Islet of Langerhans (tissue), 1 donor: ENCODE data around the gene SLC5A3.

Experiments
- FAIRE-seq: peaks from one replicate; lab custom pipeline; 2011; peaks lifted over from hg19 to GRCh38; lab: Jason Lieb, UNC

SLC5A3 gene

DNA sequence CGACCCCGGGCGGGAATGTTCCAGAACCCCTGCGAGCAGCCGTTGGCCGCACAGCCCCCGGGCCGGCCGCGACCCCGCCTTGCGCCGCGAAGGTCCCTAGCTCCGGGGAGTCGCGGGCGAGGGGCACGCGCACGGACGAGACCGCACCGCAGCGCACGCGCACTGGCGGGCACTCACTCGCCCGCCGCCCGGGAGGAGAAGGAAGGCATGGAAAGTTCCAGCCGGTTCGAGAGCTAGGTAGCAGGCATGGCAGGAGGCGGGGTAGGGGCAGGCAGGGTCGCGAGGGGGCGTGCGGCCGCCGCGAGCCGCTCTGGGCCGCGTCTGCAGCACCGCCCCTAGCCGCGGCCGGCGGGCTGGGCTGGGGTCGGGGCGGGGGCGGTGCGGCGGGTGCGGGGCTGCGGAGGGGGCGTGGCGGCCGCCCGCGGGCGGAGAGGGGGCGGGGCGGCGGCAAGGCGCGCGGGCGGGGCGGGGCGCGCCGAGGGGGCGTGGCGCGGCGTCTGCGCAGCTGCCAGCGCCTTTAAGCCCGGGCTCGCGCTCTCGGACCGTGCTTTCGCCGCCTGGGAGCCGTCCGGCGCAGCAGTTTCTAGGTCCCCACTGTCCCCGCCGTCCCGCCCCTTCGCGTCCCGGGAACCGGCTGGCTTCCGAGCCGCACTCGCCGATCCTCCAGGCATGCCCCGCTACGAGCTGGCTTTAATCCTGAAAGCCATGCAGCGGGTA is at the start of gene SLC5A3, which contains the start of gene MRPS6:
TSS of gene SLC5A3 (plus strand) at position 547 of the 717 bp plus-strand sequence. CDS start 21,621 bp downstream, outside the sequence.
TSS of gene MRPS6 (plus strand) at position 547 of the 717 bp plus-strand sequence. CDS start at position 670, 123 bp downstream.
- FAIRE-seq = no peak

GRCh38 chr21:34023691-34024373 is 49.5 kb upstream of the SLC5A3 start:
- no peak for FAIRE-seq

DNA sequence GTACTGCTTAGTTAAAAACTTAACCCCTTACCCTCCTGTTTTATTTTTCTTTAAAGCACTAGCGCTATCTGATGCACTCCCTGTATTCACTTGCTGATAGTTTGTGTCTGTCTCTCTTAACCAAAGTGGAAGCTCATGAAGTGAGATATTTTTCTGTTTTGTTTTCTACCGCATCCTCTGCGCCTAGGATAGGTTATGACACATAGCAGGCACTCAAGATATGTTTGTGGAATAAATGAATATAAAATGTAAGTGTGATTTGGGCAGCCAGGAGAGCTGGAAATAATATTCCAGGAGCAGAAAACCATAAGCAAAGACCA is 49.0 kb upstream of the SLC5A3 start:
- no peak for FAIRE-seq

- no peak for FAIRE-seq
Measured at GRCh38 chr21:34027721-34028461, 45.5 kb upstream of the SLC5A3 start.

DNA sequence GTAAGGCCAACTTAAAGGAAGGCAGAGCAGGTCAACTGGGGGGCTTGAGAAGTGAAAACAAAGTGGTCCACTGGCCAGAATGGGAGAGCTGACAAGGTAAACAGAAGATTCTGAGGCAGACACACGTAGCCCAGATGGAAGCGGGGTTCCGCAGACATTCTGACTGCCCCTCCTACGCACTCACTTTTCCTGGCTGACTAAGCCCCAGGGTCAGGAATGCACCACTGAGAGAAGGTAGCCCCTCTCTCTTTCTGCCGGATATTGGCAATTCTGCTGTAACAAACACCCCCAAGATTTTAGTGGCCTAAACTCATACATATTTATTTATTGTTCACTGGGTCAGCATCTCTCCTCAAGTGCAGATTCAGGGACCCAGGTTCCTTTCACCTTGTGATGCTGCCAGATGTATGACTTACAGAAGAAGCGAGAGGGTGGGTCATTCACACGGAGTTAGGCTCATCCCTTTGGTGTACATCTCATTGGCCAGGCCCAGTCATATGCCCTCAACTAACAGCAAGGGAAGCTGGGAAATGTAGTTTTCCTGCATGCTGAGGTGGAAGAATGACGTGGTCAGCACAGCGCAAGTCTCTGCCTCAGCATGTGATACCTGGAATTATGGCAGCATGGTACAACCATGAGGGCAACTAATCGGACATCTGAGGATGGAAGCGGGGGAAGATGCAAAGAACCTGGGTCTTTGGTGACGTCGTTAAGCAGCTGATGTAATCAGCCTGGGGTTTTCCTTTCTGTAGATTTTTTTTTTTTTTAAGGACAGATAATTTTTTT is 43.4 kb upstream of the SLC5A3 start:
- FAIRE-seq = peak; percentile 5

GRCh38 chr21:34031835-34032370 is 41.5 kb upstream of the SLC5A3 start:
- no peak for FAIRE-seq

- FAIRE-seq = no peak
Measured at GRCh38 chr21:34034369-34035014, 38.9 kb upstream of the SLC5A3 start.

DNA sequence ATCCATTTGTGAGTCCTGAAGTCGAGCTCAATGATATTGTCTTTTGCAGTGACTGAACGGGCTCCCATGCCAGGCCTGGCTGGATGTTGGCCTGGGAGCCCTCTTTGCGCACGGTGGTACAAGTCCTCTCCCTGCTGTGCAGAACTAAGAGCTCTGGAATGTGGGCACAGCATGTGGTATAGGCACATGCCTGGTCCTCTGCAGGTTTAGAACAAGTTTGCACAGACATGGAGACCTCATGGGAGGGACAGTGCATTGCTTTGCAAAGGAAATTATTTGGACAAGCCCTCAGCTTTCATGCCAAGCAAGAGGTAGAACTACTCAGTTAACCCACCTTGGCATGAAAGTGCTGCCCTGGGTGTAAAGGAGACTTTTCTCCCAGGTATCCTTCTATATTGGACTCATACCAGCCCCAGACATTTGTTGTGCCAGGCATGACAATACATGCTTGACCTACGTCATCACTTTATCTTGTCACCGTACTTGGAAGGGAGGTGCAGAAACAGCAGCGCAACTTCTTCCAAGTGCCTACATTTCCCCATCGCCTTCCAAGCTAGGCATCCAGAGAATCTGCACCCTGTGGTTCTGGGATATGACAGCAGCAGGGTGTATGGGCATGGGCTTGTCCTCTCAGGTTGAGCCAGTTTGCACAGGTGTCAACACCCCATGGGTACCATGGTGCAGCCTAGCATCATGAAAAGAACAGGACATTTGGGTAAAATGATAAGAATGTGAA is 37.6 kb upstream of the SLC5A3 start:
- FAIRE-seq = no peak

- FAIRE-seq = no peak
Measured at GRCh38 chr21:34037009-34037795, 36.2 kb upstream of the SLC5A3 start.

GRCh38 chr21:34039678-34040382 is 33.5 kb upstream of the SLC5A3 start:
- FAIRE-seq = no peak

DNA sequence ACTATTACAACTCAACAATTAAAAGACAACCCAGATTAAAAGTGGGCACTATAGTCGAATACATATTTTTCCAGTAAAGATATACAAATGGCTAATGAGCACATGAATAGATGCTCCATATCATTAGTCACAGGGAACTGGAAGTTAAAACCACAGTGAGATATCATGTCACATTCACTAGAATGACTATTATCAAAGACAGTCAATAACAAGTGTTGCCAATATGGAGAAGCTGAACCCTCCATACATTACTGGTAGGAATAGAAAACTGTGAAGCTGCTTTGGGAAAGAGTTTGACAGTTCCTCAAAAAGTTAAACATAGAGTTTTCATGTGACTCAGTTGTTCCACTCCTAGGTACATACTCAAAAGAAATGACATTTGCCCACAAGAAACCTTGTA is 30.6 kb upstream of the SLC5A3 start:
- no peak for FAIRE-seq

DNA sequence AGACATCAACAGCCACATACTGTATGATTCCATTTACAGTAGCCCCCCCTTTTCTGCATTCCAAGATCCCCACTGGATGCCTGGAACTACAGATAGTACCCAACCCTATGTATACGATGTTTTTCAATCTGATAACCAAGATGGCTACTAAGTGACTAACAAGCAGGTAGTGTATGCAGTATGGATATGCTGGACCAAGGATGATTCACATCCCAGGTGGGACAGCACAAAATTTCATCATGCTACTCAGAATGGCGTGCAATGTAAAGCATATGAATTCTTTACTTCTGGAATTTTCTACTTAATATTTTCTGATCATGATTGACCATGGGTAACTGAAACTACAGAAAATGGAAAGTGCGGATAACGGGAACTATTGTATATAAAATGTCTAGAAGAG is 30.0 kb upstream of the SLC5A3 start:
- FAIRE-seq = no peak

- no peak for FAIRE-seq
Measured at GRCh38 chr21:34046917-34047316, 26.5 kb upstream of the SLC5A3 start.

- FAIRE-seq = no peak
Measured at GRCh38 chr21:34047835-34048234, 25.5 kb upstream of the SLC5A3 start.

DNA sequence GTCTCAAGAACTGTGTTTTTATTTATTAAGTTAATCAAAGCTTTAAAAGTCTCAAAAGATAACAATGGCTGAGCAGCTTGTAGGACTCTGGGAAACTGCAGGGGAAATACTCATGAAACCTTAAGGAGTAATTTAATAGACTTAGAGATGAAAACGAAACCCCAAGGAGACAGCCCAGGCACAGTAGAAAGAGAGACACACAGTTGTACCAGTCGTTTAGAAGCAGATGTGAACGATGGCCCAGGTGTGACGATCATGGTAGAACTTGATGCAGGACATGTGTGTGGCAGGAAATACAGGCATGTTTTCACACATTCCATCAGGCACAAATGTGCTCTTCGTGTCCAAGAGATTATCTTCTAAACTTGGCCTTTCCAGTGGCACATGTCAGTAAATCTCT is 21.2 kb upstream of the SLC5A3 start:
- FAIRE-seq = no peak

GRCh38 chr21:34054259-34054658 is 19.1 kb upstream of the SLC5A3 start:
- FAIRE-seq = no peak

- no peak for FAIRE-seq
Measured at GRCh38 chr21:34055615-34056014, 17.8 kb upstream of the SLC5A3 start.

DNA sequence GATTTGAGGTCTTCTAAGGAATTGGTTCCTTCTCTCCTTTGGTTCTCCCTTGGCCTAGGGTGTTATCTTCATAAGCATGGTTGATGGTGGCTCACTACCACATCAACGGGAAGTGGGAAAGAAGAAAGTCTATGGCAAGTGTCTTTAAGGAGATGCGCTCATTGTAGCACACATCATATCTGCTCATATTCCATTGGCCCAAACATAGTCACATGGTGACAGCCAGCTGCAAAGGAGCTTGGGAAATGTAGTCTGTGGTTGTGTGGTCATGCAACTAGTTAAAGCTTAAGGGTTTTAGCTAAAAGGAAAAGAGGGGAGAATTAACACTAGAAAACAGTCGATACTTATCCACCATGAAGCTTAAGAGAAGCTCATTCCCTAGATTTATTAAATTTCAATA is 11.4 kb upstream of the SLC5A3 start:
- FAIRE-seq = no peak

- FAIRE-seq = no peak
Measured at GRCh38 chr21:34065027-34065426, 8.4 kb upstream of the SLC5A3 start.
